SJCRH30 (cell line): ENCODE results near the gene BFSP1. TPM values are rescaled to one million over a fixed set of nuclear protein-coding genes. Genes with fewer than 3 reads are reported as not detected.

Experiments
- DNase-seq, 2 experiments: peaks; one replicate each; pipeline ENCODE4 v3.0.0-alpha.2; 2015 to 2020
- H3K27ac ChIP-seq: fragments of 250-450 bp; sonication (Bioruptor Pico); 2 replicates; pipeline ENCODE4 v1.5.1; 2020; ENCODE audit warnings: mild to moderate bottlenecking, moderate library complexity
- H3K27me3 ChIP-seq: fragments of 250-450 bp; sonication (Bioruptor Pico); 2 replicates; pipeline ENCODE4 v1.5.1; 2020; ENCODE audit warnings: mild to moderate bottlenecking, moderate library complexity
- H3K36me3 ChIP-seq: fragments of 250-450 bp; sonication (Bioruptor Pico); 2 replicates; pipeline ENCODE4 v1.5.1; 2020; ENCODE audit warnings: mild to moderate bottlenecking, moderate library complexity
- H3K4me1 ChIP-seq: fragments of 250-450 bp; sonication (Bioruptor Pico); 2 replicates; pipeline ENCODE4 v1.5.1; 2020; ENCODE audit warnings: mild to moderate bottlenecking, moderate library complexity
- H3K4me3 ChIP-seq: fragments of 250-450 bp; sonication (Bioruptor Pico); 2 replicates; pipeline ENCODE4 v1.5.1; 2020; ENCODE audit warnings: mild to moderate bottlenecking, moderate library complexity
- H3K9me3 ChIP-seq: fragments of 250-450 bp; sonication (Bioruptor Pico); replicated peaks from 2 replicates; pipeline ENCODE4 v1.5.1; 2020; ENCODE audit warnings: mild to moderate bottlenecking, moderate library complexity
- total RNA-seq: library from RNA; depleted of rRNA; stranded (reverse); fragments of >200 nt; shearing (Covaris generic); gene quantifications from 2 replicates; pipeline ENCODE4 v1.2.3, GENCODE V29; 2014

BFSP1 gene
- total RNA-seq, 1 experiment from 2014 or later, result not detected

DNA sequence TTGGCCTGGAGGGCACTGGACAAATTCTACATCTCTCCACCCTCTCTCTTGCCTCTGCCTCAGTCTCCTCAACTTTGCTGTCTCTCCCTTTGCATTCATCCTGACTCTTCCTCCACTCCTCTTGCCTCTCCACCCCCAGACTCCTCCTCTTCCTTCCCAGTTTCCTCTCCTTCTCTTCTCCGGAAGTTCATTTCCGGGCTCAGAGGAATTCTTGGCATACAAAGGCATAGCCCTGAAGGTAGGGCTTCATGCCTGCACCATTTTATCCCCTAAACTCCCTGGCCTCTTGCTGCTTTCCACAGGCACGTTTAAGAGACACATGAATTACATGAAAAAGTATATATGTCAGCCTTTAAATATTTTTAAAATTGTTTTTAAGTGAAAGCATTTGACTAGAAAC lies 10.6 kb downstream of the BFSP1 start:
- no peaks in the 10 kb centered on the region for H3K9me3 ChIP-seq
- H3K27me3 ChIP-seq, result no peaks in the 10 kb centered on the region
- no peaks in the 10 kb centered on the region for H3K36me3 ChIP-seq
- H3K4me1 ChIP-seq, result peaks cover 7% of the 10 kb centered on the region
- H3K4me3 ChIP-seq, result no peak overlapping the region
- DNase-seq, result peak in 1 of 2 experiments; percentile 37
- H3K27ac ChIP-seq, result no peak overlapping the region

DNA sequence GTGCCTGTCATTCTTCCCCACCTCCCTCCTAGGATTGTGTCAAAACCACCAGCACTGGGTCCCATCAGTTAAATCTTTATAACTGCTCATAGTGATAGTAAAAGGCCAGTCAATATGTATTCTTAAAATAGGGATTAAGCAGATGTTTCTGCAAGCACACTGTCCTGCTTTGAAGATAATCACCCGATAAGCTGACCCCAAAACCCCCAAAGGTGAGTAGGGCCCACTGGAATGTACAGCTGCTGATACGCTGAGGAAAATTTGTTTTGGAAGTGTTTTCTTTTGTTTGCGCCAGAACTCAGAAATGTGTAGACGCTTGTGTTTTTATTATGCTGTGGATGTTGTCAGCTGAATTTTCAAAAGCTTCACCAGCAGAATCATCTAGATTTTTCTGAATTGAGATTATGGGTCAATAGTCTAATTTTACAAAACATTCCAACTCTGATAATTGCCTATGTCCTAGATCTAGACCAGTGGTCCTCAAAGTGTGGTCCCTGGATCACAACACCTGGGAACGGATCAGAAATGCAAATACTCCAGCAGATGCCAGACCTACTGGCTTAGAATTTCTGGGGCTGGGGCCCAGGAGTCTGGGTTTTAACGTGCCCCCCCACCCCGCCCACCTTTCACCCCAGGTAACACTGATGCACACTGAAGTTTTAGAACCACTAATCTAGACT lies 11.4 kb downstream of the BFSP1 start:
- H3K4me1 ChIP-seq, result peaks cover 7% of the 10 kb centered on the region
- H3K36me3 ChIP-seq, result no peaks in the 10 kb centered on the region
- no peak for DNase-seq
- H3K9me3 ChIP-seq, result no peaks in the 10 kb centered on the region
- H3K4me3 ChIP-seq, result no peak overlapping the region
- H3K27me3 ChIP-seq, result no peaks in the 10 kb centered on the region
- H3K27ac ChIP-seq, result no peak overlapping the region

DNA sequence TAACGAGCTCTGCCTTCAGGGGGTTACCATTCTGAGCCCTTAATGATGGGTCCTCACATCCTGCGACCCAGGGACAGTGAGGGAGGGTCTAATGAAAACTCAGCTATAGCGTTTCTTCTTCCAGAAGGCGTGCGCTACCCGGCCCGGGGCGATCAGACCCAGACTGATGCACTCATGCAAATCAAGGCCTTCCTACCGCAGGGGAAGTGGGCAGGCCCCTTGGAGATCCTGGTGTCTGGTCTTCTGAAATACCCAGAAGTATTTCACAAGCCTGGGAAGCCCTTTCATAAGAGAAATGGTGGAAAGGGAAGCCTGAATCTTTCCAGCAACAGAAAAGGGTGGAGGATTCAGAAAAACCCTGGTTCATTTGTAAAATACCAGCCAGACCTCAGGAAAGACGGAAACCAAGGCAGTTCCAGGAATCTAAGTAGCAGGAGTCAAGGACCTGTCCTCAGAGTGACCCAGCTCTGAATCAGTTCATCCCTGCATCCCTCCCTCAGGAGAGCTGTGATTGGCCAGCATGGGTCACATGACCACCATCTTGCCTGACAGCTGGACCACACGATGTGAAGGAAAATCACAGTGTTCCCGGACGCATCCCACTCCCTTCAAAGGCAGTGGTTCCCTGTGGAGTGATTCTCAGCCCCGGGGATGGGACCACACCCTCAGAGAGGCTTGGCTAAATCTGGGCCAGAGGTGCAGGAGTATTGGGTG lies 12.7 kb downstream of the BFSP1 start:
- Histone ChIP-seq H3K4me1 (peaks cover 7% of the 10 kb centered on the region), H3K27me3 (no peaks in the 10 kb centered on the region), H3K36me3 (no peaks in the 10 kb centered on the region), H3K27ac (no peak overlapping the region), H3K9me3 (no peaks in the 10 kb centered on the region), H3K4me3 (no peak overlapping the region)
- peak; percentile 25 to 45 for DNase-seq

DNA sequence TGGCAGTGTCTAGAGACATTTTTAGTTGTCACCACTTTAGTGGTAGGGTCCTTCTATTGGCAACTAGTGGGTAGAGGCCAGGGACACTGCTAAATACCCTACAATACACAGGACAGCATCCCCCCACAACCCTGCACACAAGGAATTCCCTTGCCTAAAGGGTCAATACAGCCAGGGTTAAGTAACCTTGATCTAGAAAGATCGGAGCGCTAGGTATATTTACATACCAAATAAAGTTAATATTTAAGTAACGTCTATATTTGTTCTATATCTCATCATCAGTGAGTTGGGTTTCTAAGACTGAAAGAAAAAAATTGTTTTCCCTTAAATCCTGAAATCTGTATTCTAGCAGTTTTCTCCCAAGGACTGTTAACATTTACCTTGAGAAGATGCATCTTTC lies 16.1 kb downstream of the BFSP1 start:
- Histone ChIP-seq H3K4me1 (peaks cover 7% of the 10 kb centered on the region), H3K4me3 (no peak overlapping the region), H3K27me3 (no peaks in the 10 kb centered on the region; the same call in 1 of the 2 replicates), H3K36me3 (no peaks in the 10 kb centered on the region), H3K27ac (no peak overlapping the region), H3K9me3 (no peaks in the 10 kb centered on the region)
- DNase-seq, result no peak

DNA sequence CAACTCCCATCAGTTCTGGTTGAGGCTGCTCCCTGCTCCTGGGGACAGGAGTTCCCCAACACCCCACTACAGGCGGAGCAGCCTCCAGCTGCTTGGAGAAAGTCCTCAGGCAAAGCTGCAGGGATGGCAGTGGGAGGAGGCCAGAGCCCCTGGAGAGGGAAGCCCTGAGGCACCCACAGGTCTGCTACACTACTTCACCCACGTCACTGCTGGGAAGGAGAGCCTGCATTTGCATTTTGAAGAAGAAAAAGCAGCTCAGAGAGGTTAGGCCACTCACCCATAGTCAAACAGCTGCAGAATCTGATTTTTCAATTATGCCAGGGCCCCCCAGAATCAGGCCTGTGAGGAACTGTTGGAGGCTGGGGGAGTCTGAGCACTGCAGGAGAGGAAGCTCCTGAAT lies 17.2 kb downstream of the BFSP1 start:
- Histone ChIP-seq H3K4me1 (no peaks in the 10 kb centered on the region), H3K36me3 (no peaks in the 10 kb centered on the region)

DNA sequence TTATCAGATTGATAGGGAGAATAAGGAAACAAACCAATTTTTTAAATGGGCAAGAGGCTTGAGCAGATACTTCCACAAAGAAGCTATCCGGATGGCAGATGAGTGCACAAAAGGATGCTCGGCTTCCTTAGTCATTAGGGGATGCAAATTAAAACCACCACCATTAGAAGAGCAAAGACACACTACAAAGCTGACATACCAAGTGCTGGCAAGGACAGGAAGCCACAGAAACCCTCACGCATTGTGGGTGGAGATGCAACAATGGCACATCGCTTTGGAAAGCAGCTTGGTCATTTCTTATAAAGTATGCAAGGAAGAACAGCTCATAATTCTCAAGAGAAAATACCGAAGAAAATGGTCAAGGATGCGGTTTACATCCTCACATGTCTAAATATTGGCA lies 19.8 kb downstream of the BFSP1 start:
- H3K27ac ChIP-seq, result no peak overlapping the region
- no peaks in the 10 kb centered on the region for H3K9me3 ChIP-seq
- DNase-seq, result no peak
- H3K4me3 ChIP-seq, result no peak overlapping the region
- no peaks in the 10 kb centered on the region for H3K4me1 ChIP-seq
- H3K27me3 ChIP-seq, result peaks cover 11% of the 10 kb centered on the region; the same call in 1 of the 2 replicates
- no peaks in the 10 kb centered on the region for H3K36me3 ChIP-seq

More for the DNA sequence above, 17.2 kb downstream of the BFSP1 start:
- Histone ChIP-seq H3K9me3 (no peaks in the 10 kb centered on the region), H3K27me3 (no peaks in the 10 kb centered on the region; the same call in 1 of the 2 replicates), H3K27ac (no peak overlapping the region), H3K4me3 (no peak overlapping the region)
- DNase-seq, result no peak

DNA sequence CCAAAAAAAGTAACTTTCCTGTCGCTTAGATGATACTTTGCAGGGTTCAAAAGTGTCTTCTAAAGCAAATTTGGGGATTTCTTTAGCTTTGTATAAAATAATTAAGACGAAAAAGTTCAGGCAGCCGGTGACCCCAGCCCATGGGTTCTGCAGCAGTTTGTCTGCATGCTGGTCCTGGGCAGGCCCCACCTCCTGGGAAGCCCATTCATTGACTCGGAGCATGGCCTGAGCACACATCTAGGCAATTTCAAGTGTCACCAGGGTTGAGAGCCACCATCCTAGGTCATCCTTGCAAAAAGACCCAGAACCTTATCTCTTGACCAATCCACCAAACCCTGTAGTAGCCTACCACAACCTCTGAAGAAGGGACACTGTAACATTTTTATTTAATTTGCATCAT lies 20.6 kb downstream of the BFSP1 start:
- DNase-seq, result no peak
- no peaks in the 10 kb centered on the region for H3K9me3 ChIP-seq
- no peaks in the 10 kb centered on the region for H3K36me3 ChIP-seq
- H3K4me1 ChIP-seq, result no peaks in the 10 kb centered on the region
- H3K4me3 ChIP-seq, result no peak overlapping the region
- peaks cover 11% of the 10 kb centered on the region; the same call in 1 of the 2 replicates for H3K27me3 ChIP-seq
- no peak overlapping the region for H3K27ac ChIP-seq

DNA sequence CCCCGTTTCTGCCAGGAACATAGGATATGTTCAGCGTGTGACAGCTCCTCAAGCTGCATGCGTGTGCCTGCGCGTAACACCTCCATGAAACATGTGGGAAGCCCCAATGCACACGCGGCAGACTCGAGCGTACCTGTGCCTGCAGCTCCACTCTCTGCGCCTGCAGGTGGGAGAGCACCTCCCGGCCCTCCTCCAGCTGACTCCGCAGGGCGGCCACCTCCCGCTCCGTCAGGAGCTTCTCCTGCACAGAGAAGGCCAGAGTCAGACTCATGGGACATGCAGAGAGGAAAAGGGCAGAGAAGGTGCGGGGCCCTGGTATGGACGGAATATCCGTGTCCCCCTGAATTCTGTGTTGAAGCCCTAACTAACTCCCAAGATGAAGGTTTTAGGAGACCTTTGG lies 22.4 kb downstream of the BFSP1 start:
- no peaks in the 10 kb centered on the region for H3K4me1 ChIP-seq
- no peak overlapping the region for H3K4me3 ChIP-seq
- H3K27me3 ChIP-seq, result peaks cover 11% of the 10 kb centered on the region; the same call in 1 of the 2 replicates
- no peaks in the 10 kb centered on the region for H3K9me3 ChIP-seq
- no peak for DNase-seq
- no peak overlapping the region for H3K27ac ChIP-seq
- H3K36me3 ChIP-seq, result no peaks in the 10 kb centered on the region

DNA sequence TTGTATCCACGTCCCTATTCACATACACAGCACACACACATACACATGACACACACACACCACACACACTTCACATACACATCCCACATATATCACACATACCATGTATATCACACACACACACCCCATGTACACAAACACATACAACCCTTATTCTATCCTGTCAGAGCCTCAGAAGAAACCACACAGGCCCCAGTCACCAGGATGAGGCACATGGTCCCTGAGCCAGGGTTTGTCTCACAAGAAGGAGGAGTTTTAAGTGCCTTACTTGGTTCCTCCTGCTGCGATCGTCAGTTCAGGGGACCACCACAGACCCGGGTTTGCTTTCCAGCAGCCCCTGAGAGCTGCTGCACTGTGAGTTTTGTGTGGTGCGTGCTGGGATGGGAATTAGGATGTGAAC lies 23.6 kb downstream of the BFSP1 start:
- DNase-seq, result no peak
- Histone ChIP-seq H3K36me3 (no peaks in the 10 kb centered on the region), H3K27me3 (peaks cover 11% of the 10 kb centered on the region; the same call in 1 of the 2 replicates), H3K9me3 (no peaks in the 10 kb centered on the region), H3K27ac (no peak overlapping the region), H3K4me3 (no peak overlapping the region), H3K4me1 (no peaks in the 10 kb centered on the region)

DNA sequence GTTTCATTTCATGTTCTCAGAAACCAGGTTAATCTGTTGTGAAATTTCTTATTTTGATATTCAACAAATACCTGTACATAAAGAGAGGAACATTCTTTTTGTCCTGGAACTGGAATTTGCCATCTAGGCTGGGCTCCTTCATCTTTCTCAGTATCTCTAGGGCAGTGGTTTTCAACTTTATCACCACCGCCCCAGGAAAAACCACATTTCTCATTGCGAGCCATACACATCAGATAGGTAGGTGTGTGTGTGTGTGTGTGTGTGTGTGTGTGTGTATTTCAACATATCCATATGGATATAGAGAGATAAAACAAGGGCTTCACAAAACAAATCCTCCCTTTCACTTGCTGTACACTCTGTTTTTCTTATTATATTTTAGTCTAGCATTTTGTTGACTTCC lies 24.1 kb downstream of the BFSP1 start:
- no peaks in the 10 kb centered on the region for H3K36me3 ChIP-seq
- no peaks in the 10 kb centered on the region for H3K9me3 ChIP-seq
- H3K27me3 ChIP-seq, result peaks cover 11% of the 10 kb centered on the region; the same call in 1 of the 2 replicates
- no peak for DNase-seq
- no peak overlapping the region for H3K27ac ChIP-seq
- no peaks in the 10 kb centered on the region for H3K4me1 ChIP-seq
- H3K4me3 ChIP-seq, result no peak overlapping the region

DNA sequence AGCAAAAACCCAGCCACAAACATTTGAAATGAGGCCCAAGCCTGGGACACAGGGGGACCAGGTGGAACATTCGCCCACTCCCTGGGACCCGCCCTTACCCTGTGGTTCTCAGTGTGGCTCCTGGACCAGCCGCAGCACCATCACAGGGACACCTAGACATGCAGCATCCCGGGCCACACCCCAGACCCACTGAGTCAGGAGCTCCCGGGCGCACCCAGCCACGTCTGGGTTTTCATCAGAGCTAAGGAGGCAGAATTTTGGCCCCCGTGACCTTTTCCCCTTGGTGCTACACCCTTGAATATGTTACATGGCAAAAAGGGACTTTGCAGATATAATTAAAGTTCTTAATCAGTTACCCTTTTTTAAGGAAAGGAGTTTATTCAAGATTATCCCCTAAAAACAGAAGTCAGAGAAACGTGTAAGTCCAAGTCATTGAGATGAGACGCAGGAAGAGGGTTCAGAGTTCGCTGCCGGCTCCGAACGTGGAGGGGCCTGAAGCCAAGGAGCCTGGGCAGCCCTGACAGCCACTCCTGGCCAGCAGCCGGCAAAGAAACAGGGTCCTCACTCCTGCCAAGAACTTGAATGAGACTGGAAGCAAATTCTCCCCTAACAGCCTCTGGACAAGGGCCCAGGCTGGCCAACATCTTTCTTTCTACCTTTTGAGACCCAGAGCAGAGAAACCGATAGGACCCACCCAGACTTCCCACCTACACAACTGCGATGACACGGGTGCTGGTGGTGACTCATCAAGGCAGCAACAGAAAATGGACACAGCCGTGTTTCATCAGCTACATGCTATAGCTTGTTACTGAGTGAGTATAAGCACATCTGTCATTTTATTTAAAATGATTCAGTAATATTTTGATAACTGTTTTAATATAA lies 25.3 kb downstream of the BFSP1 start:
- Histone ChIP-seq H3K4me1 (no peaks in the 10 kb centered on the region), H3K36me3 (no peaks in the 10 kb centered on the region), H3K27me3 (peaks cover 11% of the 10 kb centered on the region; the same call in 1 of the 2 replicates), H3K4me3 (no peak overlapping the region), H3K9me3 (no peaks in the 10 kb centered on the region), H3K27ac (no peak overlapping the region)
- DNase-seq, result peak in 1 of 2 experiments; percentile 19

DNA sequence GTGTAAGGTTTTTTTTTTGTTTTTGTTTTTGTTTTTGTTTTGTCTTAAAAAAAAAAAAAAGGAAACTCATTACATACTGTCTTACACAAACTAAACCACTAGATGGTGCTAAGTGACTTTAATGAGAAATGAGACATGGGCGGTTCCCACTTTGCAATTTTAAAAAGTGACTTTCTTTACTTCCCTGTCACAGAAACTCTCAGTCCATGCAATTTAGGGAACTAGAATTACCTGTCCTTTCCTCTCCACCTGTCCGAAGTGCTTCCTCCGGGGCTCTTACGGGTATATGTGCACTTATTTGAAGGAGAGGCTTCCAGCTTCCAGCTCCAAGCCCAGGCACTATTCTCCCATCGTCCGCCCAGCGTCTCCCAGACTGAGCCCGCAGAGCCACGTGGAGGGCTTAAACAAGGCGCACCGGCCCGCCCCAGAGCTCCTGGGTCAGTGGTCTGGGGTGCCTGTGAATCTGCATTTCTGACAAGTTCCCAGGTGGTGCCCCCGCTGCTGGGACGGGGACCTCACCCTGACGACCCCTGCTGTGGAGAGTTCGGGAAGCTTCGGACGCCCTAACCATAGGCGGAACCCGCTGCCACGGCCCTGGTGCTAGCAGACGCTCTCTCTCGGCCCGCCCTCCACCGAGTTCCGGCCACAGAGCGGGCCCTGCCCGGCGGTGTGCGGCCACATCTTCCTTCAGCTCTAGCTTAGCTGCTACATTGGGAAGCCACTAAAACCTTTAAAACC lies 26.1 kb downstream of the BFSP1 start:
- no peaks in the 10 kb centered on the region for H3K36me3 ChIP-seq
- H3K9me3 ChIP-seq, result no peaks in the 10 kb centered on the region
- peaks cover 11% of the 10 kb centered on the region; the same call in 1 of the 2 replicates for H3K27me3 ChIP-seq
- DNase-seq, result peak in 1 of 2 experiments; percentile 67
- H3K4me3 ChIP-seq, result peak overlapping the region; percentile 5; the same call in 1 of the 2 replicates
- no peaks in the 10 kb centered on the region for H3K4me1 ChIP-seq
- no peak overlapping the region for H3K27ac ChIP-seq

DNA sequence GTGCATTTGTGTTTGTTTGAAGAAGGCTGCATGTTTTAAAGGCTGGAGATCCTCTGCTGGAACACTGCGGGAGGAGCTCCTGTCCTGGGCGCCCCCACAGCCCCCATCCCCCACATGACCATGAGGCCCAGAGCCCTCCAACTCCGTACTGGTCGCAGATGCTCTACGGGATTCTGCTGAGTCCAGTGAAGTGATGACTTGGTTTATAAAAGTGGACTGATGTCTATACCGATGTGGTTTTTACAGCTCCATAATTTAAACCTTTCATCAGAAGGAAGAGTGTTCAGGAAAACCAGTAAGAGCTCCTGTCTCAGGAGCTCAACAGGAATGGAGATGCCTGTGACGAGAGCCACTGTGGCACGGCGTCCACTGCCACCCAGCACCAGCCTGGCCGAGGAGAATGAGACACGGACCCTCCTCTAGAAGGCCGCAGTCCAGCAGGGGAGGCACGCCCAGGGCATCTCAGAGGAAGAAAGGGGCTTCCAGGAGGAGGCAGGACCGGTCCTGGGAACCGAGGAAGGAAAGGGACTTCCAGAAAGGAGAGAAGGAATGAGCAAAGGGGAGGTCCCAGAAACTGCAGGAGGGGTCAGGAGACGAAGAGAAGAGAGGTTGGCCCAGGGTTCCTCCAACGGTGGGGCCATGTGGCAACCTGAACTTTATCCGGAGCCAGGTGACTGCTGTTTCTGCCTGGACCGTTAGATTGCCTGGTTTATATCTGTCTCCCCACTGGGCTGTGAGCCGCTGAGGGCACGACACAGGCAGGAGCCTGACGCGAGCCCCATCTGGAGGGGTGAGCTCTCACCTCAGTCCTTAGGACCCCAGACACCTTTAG lies 26.9 kb downstream of the BFSP1 start:
- no peaks in the 10 kb centered on the region for H3K4me1 ChIP-seq
- H3K27me3 ChIP-seq, result peaks cover 11% of the 10 kb centered on the region; the same call in 1 of the 2 replicates
- H3K9me3 ChIP-seq, result no peaks in the 10 kb centered on the region
- no peaks in the 10 kb centered on the region for H3K36me3 ChIP-seq
- no peak overlapping the region for H3K4me3 ChIP-seq
- no peak overlapping the region for H3K27ac ChIP-seq
- no peak for DNase-seq
